Measurements from ENCODE around the gene AUTS2.

DNA sequence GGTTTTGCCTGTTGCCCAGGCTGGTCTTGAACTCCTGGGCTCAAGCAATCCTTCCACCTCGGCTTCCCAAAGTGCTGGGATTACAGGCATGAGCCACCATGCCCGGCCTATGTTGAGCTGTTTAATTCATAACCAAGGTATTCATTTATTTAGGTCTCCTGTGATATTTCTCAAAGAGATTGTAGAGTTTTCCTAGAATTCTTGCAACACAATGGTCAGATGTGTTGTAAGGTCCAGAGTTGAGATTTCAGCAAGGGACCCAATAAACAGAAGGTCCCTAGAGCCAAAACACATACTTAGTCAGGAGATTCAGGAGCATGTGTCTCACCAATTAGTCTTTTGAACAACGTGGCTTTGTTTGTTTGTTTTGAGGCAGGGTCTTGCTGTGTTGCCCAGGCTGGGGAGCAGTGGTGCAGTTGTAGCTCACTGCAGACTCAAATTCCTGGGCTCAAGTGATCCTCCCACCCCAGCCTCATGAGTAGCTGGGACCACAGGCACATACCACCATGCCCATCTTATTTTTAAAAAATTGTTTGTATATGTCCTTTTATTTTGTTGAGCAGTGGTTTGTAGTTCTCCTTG, 1212.4 kb downstream of the AUTS2 start:
- TF ChIP-seq, protein P1, sequence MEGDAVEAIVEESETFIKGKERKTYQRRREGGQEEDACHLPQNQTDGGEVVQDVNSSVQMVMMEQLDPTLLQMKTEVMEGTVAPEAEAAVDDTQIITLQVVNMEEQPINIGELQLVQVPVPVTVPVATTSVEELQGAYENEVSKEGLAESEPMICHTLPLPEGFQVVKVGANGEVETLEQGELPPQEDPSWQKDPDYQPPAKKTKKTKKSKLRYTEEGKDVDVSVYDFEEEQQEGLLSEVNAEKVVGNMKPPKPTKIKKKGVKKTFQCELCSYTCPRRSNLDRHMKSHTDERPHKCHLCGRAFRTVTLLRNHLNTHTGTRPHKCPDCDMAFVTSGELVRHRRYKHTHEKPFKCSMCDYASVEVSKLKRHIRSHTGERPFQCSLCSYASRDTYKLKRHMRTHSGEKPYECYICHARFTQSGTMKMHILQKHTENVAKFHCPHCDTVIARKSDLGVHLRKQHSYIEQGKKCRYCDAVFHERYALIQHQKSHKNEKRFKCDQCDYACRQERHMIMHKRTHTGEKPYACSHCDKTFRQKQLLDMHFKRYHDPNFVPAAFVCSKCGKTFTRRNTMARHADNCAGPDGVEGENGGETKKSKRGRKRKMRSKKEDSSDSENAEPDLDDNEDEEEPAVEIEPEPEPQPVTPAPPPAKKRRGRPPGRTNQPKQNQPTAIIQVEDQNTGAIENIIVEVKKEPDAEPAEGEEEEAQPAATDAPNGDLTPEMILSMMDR (IDR thresholded peaks at IDR 0.05) = no peak
- TF ChIP-seq POLR2AphosphoS5 (IDR thresholded peaks at IDR 0.05; ENCODE audit: insufficient read depth in 1 of 2, low read depth in 1 of 2) (no peak), POLR2A (IDR thresholded peaks at IDR 0.05) (no peak)

Data from vagina (tissue), 2 donors.